HCT116 (cell line): ENCODE data around the gene MEG3. TPM values are rescaled to one million over a fixed set of nuclear protein-coding genes. Genes with fewer than 3 reads are reported as not detected.

Experiments used
- ATAC-seq: fragments of 200-7000 bp; cut with Tn5 transposase; 2 replicates; pipeline ENCODE4 v1.9.1; 2020; ENCODE audit warnings: mild to moderate bottlenecking, moderate library complexity
- BruUV-seq: library from RNA; stranded (reverse); fragments of 400-500 nt; replicated peaks from 2 replicates; lab custom pipeline; 2021; lab: Mats Ljungman, UMichigan
- CTCF ChIA-PET: fragments of 300-600 bp; sonication (Branson Sonifier 250); formaldehyde crosslinking; loops from one replicate; lab custom pipeline; 2021; ENCODE audit warnings: antibody characterized with exemption; lab: Charles Lee
- POLR2A ChIA-PET: fragments of 300-600, 350-600 bp; sonication (Branson Sonifier 250); formaldehyde crosslinking; loops from one replicate; lab custom pipeline; 2021; ENCODE audit warnings: antibody characterized with exemption; lab: Charles Lee
- RAD21 ChIA-PET, 2 experiments: fragments of 300-600 bp; sonication (Branson Sonifier 250); formaldehyde crosslinking; loops; one replicate each; lab custom pipeline; 2023; ENCODE audit warnings: low total read pairs in 2 of 2; ENCODE audit not compliant: uncharacterized antibody in 2 of 2, unreplicated experiment in 2 of 2, low non-redundant PET in 1 of 2; lab: Charles Lee
- DNase-seq: peaks from one replicate; pipeline ENCODE4 v3.0.0-alpha.2; 2010; ENCODE audit warnings: low read depth, low spot score
- H2AFZ ChIP-seq: fragments of 200-600 bp; shearing (Covaris generic), sonication (generic); 2 replicates; pipeline ENCODE4 v1.6.1; 2017; ENCODE audit warnings: low read depth, mixed run types, mixed read lengths, antibody characterized with exemption, low read length; ENCODE audit not compliant: poor library complexity, severe bottlenecking
- H3K27ac ChIP-seq: 2 replicates; pipeline ENCODE4 v1.5.1; 2012; ENCODE audit warnings: low read depth, low read length
- H3K27me3 ChIP-seq: fragments of 200-600 bp; sonication (generic); 2 replicates; pipeline ENCODE4 v1.6.1; 2016; ENCODE audit warnings: mixed run types, low read length, mixed read lengths; ENCODE audit not compliant: insufficient read depth
- H3K36me3 ChIP-seq, 2 experiments: fragments of 200-500 bp in 1 of 2; fragments of 200-600 bp in 1 of 2; sonication (Bioruptor generic) in 1 of 2; sonication (generic) in 1 of 2; 2 replicates each; pipeline versions ENCODE4 v1.5.1 to v1.6.1; 2014 to 2016; ENCODE audit warnings: low read length in 2 of 2, inconsistent platforms in 1 of 2, mixed read lengths in 1 of 2, mixed run types in 1 of 2; ENCODE audit not compliant: insufficient read depth in 2 of 2, control insufficient read depth in 1 of 2
- H3K4me1 ChIP-seq, 2 experiments: fragments of 200-600 bp in 1 of 2; sonication (generic) in 1 of 2; 2 replicates each; pipeline versions ENCODE4 v1.5.1 to v1.6.1; 2012 to 2017; ENCODE audit warnings: low read length in 2 of 2, inconsistent platforms in 1 of 2, mild to moderate bottlenecking in 1 of 2, mixed read lengths in 1 of 2, mixed run types in 1 of 2, moderate library complexity in 1 of 2; ENCODE audit not compliant: insufficient read depth in 2 of 2, control insufficient read depth in 1 of 2
- H3K4me2 ChIP-seq: fragments of 200-600 bp; sonication (generic); 2 replicates; pipeline ENCODE4 v1.6.1; 2017; ENCODE audit warnings: mixed run types, low read length, mixed read lengths
- H3K4me3 ChIP-seq, 2 experiments: fragments of 200-600 bp in 1 of 2; sonication (generic) in 1 of 2; replicated peaks in 1 of 2; 2 replicates each; pipeline ENCODE4 v1.5.1; 2011 to 2016; ENCODE audit warnings: low read length in 2 of 2, control low read depth in 1 of 2, low read depth in 1 of 2, mild to moderate bottlenecking in 1 of 2, mixed read lengths in 1 of 2, mixed run types in 1 of 2
- H3K79me2 ChIP-seq: fragments of 200-600 bp; sonication (generic); 2 replicates; pipeline ENCODE4 v1.6.1; 2017; ENCODE audit warnings: mild to moderate bottlenecking, mixed run types, low read length, moderate library complexity, mixed read lengths; ENCODE audit not compliant: insufficient read depth
- H3K9ac ChIP-seq: fragments of 200-600 bp; sonication (generic); 2 replicates; pipeline ENCODE4 v1.6.1; 2016; ENCODE audit warnings: low read length, mixed read lengths
- H3K9me2 ChIP-seq: fragments of 200-600 bp; sonication (generic), shearing (Covaris generic); 2 replicates; pipeline ENCODE4 v1.6.1; 2017; ENCODE audit warnings: mixed run types, mild to moderate bottlenecking, moderate library complexity; ENCODE audit not compliant: insufficient read depth
- H3K9me3 ChIP-seq, 2 experiments: fragments of 200-500 bp in 1 of 2; fragments of 200-600 bp in 1 of 2; sonication (Bioruptor generic) in 1 of 2; sonication (generic) in 1 of 2; 2 replicates each; pipeline ENCODE4 v1.6.1; 2014 to 2017; ENCODE audit warnings: low read length in 2 of 2, mixed read lengths in 2 of 2, inconsistent platforms in 1 of 2, low read depth in 1 of 2, mild to moderate bottlenecking in 1 of 2, mixed run types in 1 of 2, moderate library complexity in 1 of 2; ENCODE audit not compliant: control insufficient read depth in 1 of 2, insufficient read depth in 1 of 2
- H4K20me1 ChIP-seq: fragments of 200-600 bp; sonication (generic), shearing (Covaris generic); 2 replicates; pipeline ENCODE4 v1.6.1; 2017; ENCODE audit warnings: mixed run types, mild to moderate bottlenecking, moderate library complexity; ENCODE audit not compliant: insufficient read depth
- CEBPB ChIP-seq: IDR thresholded peaks from 2 replicates; pipeline ENCODE4 v1.6.1; 2012; ENCODE audit warnings: low read depth
- CTCF ChIP-seq, 3 experiments: fragments of 200-600 bp in 1 of 3; sonication (generic) in 1 of 3; IDR thresholded peaks in 2 of 3; conservative IDR thresholded peaks in 1 of 3; 2 replicates each; pipeline ENCODE4 v1.5.1; 2012 to 2017; ENCODE audit warnings: low read depth in 2 of 3, low read length in 2 of 3, antibody characterized with exemption in 1 of 3, borderline replicate concordance in 1 of 3, control low read depth in 1 of 3, mild to moderate bottlenecking in 1 of 3, mixed read lengths in 1 of 3, mixed run types in 1 of 3, moderate library complexity in 1 of 3; ENCODE audit not compliant: insufficient read depth in 1 of 3
- EZH2 ChIP-seq: fragments of 200-600 bp; sonication (generic); IDR thresholded peaks from 2 replicates; pipeline ENCODE4 v1.6.1; 2017; ENCODE audit warnings: antibody characterized with exemption, mixed run types
- JUND ChIP-seq: IDR thresholded peaks from 2 replicates; pipeline ENCODE4 v1.6.1; 2012
- MAX ChIP-seq: IDR thresholded peaks from 2 replicates; pipeline ENCODE4 v1.6.1; 2012
- RAD21 ChIP-seq: IDR thresholded peaks from 2 replicates; pipeline ENCODE4 v1.6.1; 2012; ENCODE audit warnings: low read depth, mild to moderate bottlenecking
- SIN3A ChIP-seq: IDR thresholded peaks from 2 replicates; pipeline ENCODE4 v1.6.1; 2012; ENCODE audit warnings: low read depth
- SRF ChIP-seq: IDR thresholded peaks from 2 replicates; pipeline ENCODE4 v1.6.1; 2012; ENCODE audit warnings: low read depth
- ZFX ChIP-seq: fragments of 450-650 bp; IDR thresholded peaks from 2 replicates; pipeline ENCODE4 v1.6.1; 2017
- intact Hi-C: fragments of 100-400 bp; cut with micrococcal nuclease; formaldehyde crosslinking; loops from 2 replicates; pipeline ENCODE4 v1.10.0; 2022
- total RNA-seq: library from RNA; stranded (reverse); gene quantifications from one replicate; pipeline ENCODE4 v1.2.1, GENCODE V29; 2021; ENCODE audit not compliant: unreplicated experiment

MEG3 gene
- total RNA-seq, 1 experiment from 2014 or later: 2.5 TPM

GRCh38 chr14:100881211-100882025, 55.5 kb downstream of the MEG3 start:
- no peak for ATAC-seq
- H3K4me3 ChIP-seq: no peak overlapping the region
- H3K27me3 ChIP-seq: no peaks in the 10 kb centered on the region
- no peak overlapping the region for H3K9ac ChIP-seq
- no peak overlapping the region for H3K27ac ChIP-seq
- H2AFZ ChIP-seq: no peak overlapping the region
- no peak overlapping the region for H3K4me2 ChIP-seq
- ChIA-PET CTCF (no interaction called here), RAD21 (no interaction called here), POLR2A (no interaction called here)
- no peaks in the 10 kb centered on the region for H3K4me1 ChIP-seq
- intact Hi-C loops: no loop called here
- no peaks in the 10 kb centered on the region for H3K36me3 ChIP-seq
- no peaks in the 10 kb centered on the region for H3K79me2 ChIP-seq
- no peak for DNase-seq
- no peaks in the 10 kb centered on the region for H3K9me2 ChIP-seq
- BruUV-seq: no TSS peak
- no peaks in the 10 kb centered on the region for H4K20me1 ChIP-seq
- H3K9me3 ChIP-seq: no peaks in the 10 kb centered on the region
- no peak for TF ChIP-seq RAD21
- no peak for TF ChIP-seq EZH2
- TF ChIP-seq ZFX: no peak
- TF ChIP-seq CEBPB: no peak
- TF ChIP-seq SIN3A: no peak

GRCh38 chr14:100882026-100882967, 56.4 kb downstream of the MEG3 start:
- Histone ChIP-seq H4K20me1 (no peaks in the 10 kb centered on the region), H3K36me3 (no peaks in the 10 kb centered on the region), H3K9ac (no peak overlapping the region), H3K9me2 (no peaks in the 10 kb centered on the region), H3K9me3 (no peaks in the 10 kb centered on the region), H3K4me2 (no peak overlapping the region), H2AFZ (no peak overlapping the region), H3K4me1 (no peaks in the 10 kb centered on the region), H3K27me3 (no peaks in the 10 kb centered on the region), H3K4me3 (no peak overlapping the region), H3K27ac (no peak overlapping the region), H3K79me2 (no peaks in the 10 kb centered on the region)
- ChIA-PET POLR2A (no interaction called here), CTCF (no interaction called here), RAD21 (no interaction called here)
- BruUV-seq: no TSS peak
- no peak for TF ChIP-seq JUND
- no peak for TF ChIP-seq SIN3A
- no peak for TF ChIP-seq SRF
- TF ChIP-seq MAX: no peak
- TF ChIP-seq CTCF (IDR thresholded peaks at IDR 0.05 in 2 of 3, conservative IDR thresholded peaks at IDR 0.05 in 1 of 3; ENCODE audit: borderline replicate concordance in 1 of 3, insufficient read depth in 1 of 3, low read depth in 2 of 3, low read length in 2 of 3): no peak
- DNase-seq (no peak), ATAC-seq (no peak)
- intact Hi-C loops: no loop called here
